Testis (tissue), 2 donors: Measurements from ENCODE around the gene MACC1.
"Not testable (repeated sequence)": the region's sequence is repeated elsewhere in the genome, so short reads cannot be mapped to it uniquely, and the experiment has no call there.

Experiments used
- POLR2A ChIP-seq: fragments of 450-650 bp; IDR thresholded peaks from one replicate; pipeline ENCODE4 v1.6.1; 2017; ENCODE audit warnings: antibody characterized with exemption, mild to moderate bottlenecking, moderate library complexity
- TF ChIP-seq, protein P1 (sequence below), 3 experiments: fragments of 450-650 bp in 2 of 3; fragments of 200-600 bp in 1 of 3; sonication (generic) in 1 of 3; IDR thresholded peaks; one replicate each; pipeline ENCODE4 v1.5.1; 2016 to 2019; ENCODE audit warnings: antibody characterized with exemption in 3 of 3, mild to moderate bottlenecking in 2 of 3, moderate library complexity in 1 of 3

DNA sequence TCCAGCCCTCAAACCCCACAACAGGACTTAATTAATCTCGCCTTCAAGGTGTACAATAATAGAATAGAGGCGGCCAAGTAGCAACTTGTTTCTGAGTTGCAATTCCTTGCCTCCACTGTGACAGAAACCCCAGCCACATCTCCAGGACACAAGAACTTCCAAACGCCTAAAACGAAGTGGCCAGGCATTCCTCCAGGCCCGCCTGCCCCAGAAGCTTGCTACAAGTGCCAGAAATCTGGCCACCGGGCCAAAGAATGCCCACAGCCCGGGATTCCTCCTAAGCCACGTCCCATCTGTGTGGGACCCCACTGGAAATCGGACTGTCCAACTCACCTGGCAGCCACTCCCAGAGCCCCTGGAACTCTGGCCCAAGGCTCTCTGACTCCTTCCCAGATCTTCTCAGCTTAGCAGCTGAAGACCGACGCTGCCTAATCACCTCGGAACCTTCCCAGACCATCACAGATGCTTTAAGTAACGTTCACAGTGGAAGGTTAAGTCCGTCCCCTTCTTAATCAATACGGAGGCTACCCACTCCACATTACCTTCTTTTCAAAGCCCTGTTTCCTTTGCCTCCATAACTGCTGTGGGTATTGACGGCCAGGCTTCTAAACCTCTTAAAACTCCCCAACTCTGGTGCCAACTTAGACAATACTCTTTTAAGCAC lies 94.4 kb downstream of the MACC1 start:
- TF ChIP-seq, protein P1, sequence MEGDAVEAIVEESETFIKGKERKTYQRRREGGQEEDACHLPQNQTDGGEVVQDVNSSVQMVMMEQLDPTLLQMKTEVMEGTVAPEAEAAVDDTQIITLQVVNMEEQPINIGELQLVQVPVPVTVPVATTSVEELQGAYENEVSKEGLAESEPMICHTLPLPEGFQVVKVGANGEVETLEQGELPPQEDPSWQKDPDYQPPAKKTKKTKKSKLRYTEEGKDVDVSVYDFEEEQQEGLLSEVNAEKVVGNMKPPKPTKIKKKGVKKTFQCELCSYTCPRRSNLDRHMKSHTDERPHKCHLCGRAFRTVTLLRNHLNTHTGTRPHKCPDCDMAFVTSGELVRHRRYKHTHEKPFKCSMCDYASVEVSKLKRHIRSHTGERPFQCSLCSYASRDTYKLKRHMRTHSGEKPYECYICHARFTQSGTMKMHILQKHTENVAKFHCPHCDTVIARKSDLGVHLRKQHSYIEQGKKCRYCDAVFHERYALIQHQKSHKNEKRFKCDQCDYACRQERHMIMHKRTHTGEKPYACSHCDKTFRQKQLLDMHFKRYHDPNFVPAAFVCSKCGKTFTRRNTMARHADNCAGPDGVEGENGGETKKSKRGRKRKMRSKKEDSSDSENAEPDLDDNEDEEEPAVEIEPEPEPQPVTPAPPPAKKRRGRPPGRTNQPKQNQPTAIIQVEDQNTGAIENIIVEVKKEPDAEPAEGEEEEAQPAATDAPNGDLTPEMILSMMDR (IDR thresholded peaks at IDR 0.05) = not testable (repeated sequence)
- not testable (repeated sequence) for TF ChIP-seq POLR2A
